NT2/D1 (cell line): ENCODE measurements around the gene ZSCAN9.

Experiments
- SUZ12 ChIP-seq: IDR thresholded peaks from 2 replicates; pipeline ENCODE4 v1.6.1; 2011; ENCODE audit not compliant: insufficient read length, insufficient read depth; ENCODE audit errors: extremely low read depth
- YY1 ChIP-seq: IDR thresholded peaks from 2 replicates; pipeline ENCODE4 v1.6.1; 2011; ENCODE audit not compliant: insufficient read length, insufficient read depth
- ZNF274 ChIP-seq: IDR thresholded peaks from 2 replicates; pipeline ENCODE4 v1.6.1; 2011; ENCODE audit warnings: mild to moderate bottlenecking, low read depth, low read length

GRCh38 chr6:28218312-28219248 lies 6.5 kb upstream of the ZSCAN9 start:
- TF ChIP-seq YY1 (no peak), ZNF274 (no peak), SUZ12 (no peak)
